ENCODE results near the gene MPV17L2.

GRCh38 chr19:18230941-18231734 lies 38.1 kb downstream of the MPV17L2 start:
- TF ChIP-seq CTCF (IDR thresholded peaks at IDR 0.05) (no peak), POLR2A (IDR thresholded peaks at IDR 0.05) (no peak)

All from uterus (tissue), 2 donors.